Neural cell (in vitro differentiated cells): ENCODE results near the gene IFITM10. TPM values are rescaled to one million over a fixed set of nuclear protein-coding genes. Genes with fewer than 3 reads are reported as not detected.

Source experiments
- H2AFZ ChIP-seq: fragments of 200-600, 300-800 bp; sonication (generic), shearing (Covaris generic); 2 replicates; pipeline ENCODE4 v1.6.0; 2014; ENCODE audit warnings: low read depth, mild to moderate bottlenecking, antibody characterized with exemption, low read length, moderate library complexity
- H3F3A ChIP-seq: fragments of 200-600 bp; shearing (Covaris generic); 2 replicates; pipeline ENCODE4 v1.6.1; 2016; ENCODE audit warnings: mild to moderate bottlenecking, moderate library complexity, mixed read lengths, antibody characterized with exemption, low read length; ENCODE audit not compliant: insufficient read depth, poor library complexity, severe bottlenecking
- H3K27ac ChIP-seq: fragments of 200-600, 300-800 bp; sonication (generic), shearing (Covaris generic); 2 replicates; pipeline ENCODE4 v1.5.1; 2014; ENCODE audit warnings: mild to moderate bottlenecking, low read length, moderate library complexity
- H3K27me3 ChIP-seq: fragments of 300-800, 200-600 bp; sonication (generic), shearing (Covaris generic); 2 replicates; pipeline ENCODE4 v1.6.0; 2014; ENCODE audit warnings: mild to moderate bottlenecking, low read depth, low read length, moderate library complexity; ENCODE audit not compliant: insufficient read depth
- H3K36me3 ChIP-seq: fragments of 300-800, 200-600 bp; sonication (generic), shearing (Covaris generic); 2 replicates; pipeline ENCODE4 v1.5.1; 2014; ENCODE audit warnings: mild to moderate bottlenecking, antibody characterized with exemption, low read length, moderate library complexity; ENCODE audit not compliant: insufficient read depth
- H3K4me2 ChIP-seq: fragments of 300-800, 200-600 bp; sonication (generic), shearing (Covaris generic); 2 replicates; pipeline ENCODE4 v1.6.0; 2014; ENCODE audit warnings: mild to moderate bottlenecking, low read length
- H3K4me3 ChIP-seq: fragments of 300-800, 200-600 bp; sonication (generic), shearing (Covaris generic); 2 replicates; pipeline ENCODE4 v1.5.1; 2014; ENCODE audit warnings: mild to moderate bottlenecking, low read length, moderate library complexity
- H3K79me2 ChIP-seq: fragments of 200-600 bp; shearing (Covaris generic); replicated peaks from 2 replicates; pipeline ENCODE4 v1.6.0; 2014; ENCODE audit warnings: mild to moderate bottlenecking, low read length, moderate library complexity; ENCODE audit not compliant: insufficient read depth
- H3K9ac ChIP-seq: fragments of 300-800, 200-600 bp; sonication (generic), shearing (Covaris generic); 2 replicates; pipeline ENCODE4 v1.6.1; 2016; ENCODE audit warnings: mild to moderate bottlenecking, low read length, mixed read lengths
- H3K9me2 ChIP-seq: fragments of 200-600 bp; shearing (Covaris generic); 2 replicates; pipeline ENCODE4 v1.6.1; 2016; ENCODE audit warnings: mild to moderate bottlenecking, low read length, mixed read lengths; ENCODE audit not compliant: insufficient read depth
- H3K9me3 ChIP-seq: fragments of 200-600, 300-800 bp; sonication (generic), shearing (Covaris generic); 2 replicates; pipeline ENCODE4 v1.6.1; 2016; ENCODE audit warnings: mild to moderate bottlenecking, mixed run types, low read length, moderate library complexity, mixed read lengths
- H4K20me1 ChIP-seq: fragments of 200-600 bp; shearing (Covaris generic); 2 replicates; pipeline ENCODE4 v1.6.1; 2016; ENCODE audit warnings: mild to moderate bottlenecking, mixed run types; ENCODE audit not compliant: insufficient read depth
- EP300 ChIP-seq: fragments of 450-650 bp; conservative IDR thresholded peaks from 2 replicates; pipeline ENCODE4 v1.6.1; 2014; ENCODE audit warnings: antibody characterized with exemption, mild to moderate bottlenecking, moderate library complexity; ENCODE audit not compliant: poor library complexity, severe bottlenecking
- EZH2 ChIP-seq: fragments of 200-600, 300-800 bp; shearing (Covaris generic), sonication (generic); IDR thresholded peaks from 2 replicates; pipeline ENCODE4 v1.6.1; 2014; ENCODE audit warnings: antibody characterized with exemption, low read length, borderline replicate concordance, mild to moderate bottlenecking; ENCODE audit not compliant: insufficient read depth, poor library complexity, severe bottlenecking
- MXI1 ChIP-seq: fragments of 450-650 bp; conservative IDR thresholded peaks from 2 replicates; pipeline ENCODE4 v1.6.1; 2014; ENCODE audit warnings: antibody characterized with exemption, mild to moderate bottlenecking; ENCODE audit not compliant: poor library complexity, severe bottlenecking
- POLR2AphosphoS5 ChIP-seq: IDR thresholded peaks from 2 replicates; pipeline ENCODE4 v1.6.1; 2012
- RAD21 ChIP-seq: fragments of 450-650 bp; conservative IDR thresholded peaks from 2 replicates; pipeline ENCODE4 v1.6.1; 2014; ENCODE audit warnings: antibody characterized with exemption, mild to moderate bottlenecking, moderate library complexity
- SMC3 ChIP-seq: fragments of 450-650 bp; conservative IDR thresholded peaks from 2 replicates; pipeline ENCODE4 v1.6.1; 2014; ENCODE audit warnings: antibody characterized with exemption, mild to moderate bottlenecking, moderate library complexity; ENCODE audit not compliant: poor library complexity
- TAF1 ChIP-seq: IDR thresholded peaks from 2 replicates; pipeline ENCODE4 v1.6.1; 2012; ENCODE audit warnings: low read depth
- polyA plus RNA-seq: library from polyadenylated mRNA; depleted of rRNA; stranded (reverse); fragments of >200 nt; gene quantifications from 2 replicates; pipeline ENCODE4 v1.2.3, GENCODE V29; 2014
- TF ChIP-seq, protein P1 (sequence below): fragments of 450-650 bp; IDR thresholded peaks from 2 replicates; pipeline ENCODE4 v1.5.1; 2014; ENCODE audit warnings: antibody characterized with exemption, mild to moderate bottlenecking, moderate library complexity; ENCODE audit not compliant: poor library complexity, severe bottlenecking
- TF ChIP-seq, protein P2 (sequence below): IDR thresholded peaks from 2 replicates; pipeline ENCODE4 v1.6.1; 2012; ENCODE audit warnings: borderline replicate concordance

The IFITM10 gene
- polyA plus RNA-seq, 1 donor from 2014 or later: 1.1 TPM

- no peaks in the 10 kb centered on the region for H3K9me2 ChIP-seq
- H3K27ac ChIP-seq: no peak overlapping the region
- H3K79me2 ChIP-seq: no peaks in the 10 kb centered on the region
- no peak overlapping the region for H3K9ac ChIP-seq
- no peaks in the 10 kb centered on the region for H3K9me3 ChIP-seq
- H3K4me2 ChIP-seq: no peak overlapping the region
- TF ChIP-seq POLR2AphosphoS5 (no peak), TAF1 (no peak)
- TF ChIP-seq, protein P1, sequence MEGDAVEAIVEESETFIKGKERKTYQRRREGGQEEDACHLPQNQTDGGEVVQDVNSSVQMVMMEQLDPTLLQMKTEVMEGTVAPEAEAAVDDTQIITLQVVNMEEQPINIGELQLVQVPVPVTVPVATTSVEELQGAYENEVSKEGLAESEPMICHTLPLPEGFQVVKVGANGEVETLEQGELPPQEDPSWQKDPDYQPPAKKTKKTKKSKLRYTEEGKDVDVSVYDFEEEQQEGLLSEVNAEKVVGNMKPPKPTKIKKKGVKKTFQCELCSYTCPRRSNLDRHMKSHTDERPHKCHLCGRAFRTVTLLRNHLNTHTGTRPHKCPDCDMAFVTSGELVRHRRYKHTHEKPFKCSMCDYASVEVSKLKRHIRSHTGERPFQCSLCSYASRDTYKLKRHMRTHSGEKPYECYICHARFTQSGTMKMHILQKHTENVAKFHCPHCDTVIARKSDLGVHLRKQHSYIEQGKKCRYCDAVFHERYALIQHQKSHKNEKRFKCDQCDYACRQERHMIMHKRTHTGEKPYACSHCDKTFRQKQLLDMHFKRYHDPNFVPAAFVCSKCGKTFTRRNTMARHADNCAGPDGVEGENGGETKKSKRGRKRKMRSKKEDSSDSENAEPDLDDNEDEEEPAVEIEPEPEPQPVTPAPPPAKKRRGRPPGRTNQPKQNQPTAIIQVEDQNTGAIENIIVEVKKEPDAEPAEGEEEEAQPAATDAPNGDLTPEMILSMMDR: no peak
- no peak overlapping the region for H2AFZ ChIP-seq
- H3K36me3 ChIP-seq: no peaks in the 10 kb centered on the region
- no peaks in the 10 kb centered on the region for H4K20me1 ChIP-seq
- H3K4me3 ChIP-seq: no peak overlapping the region
- H3K27me3 ChIP-seq: peaks cover 12% of the 10 kb centered on the region
- no peaks in the 10 kb centered on the region for H3F3A ChIP-seq
These were observed 7.4 kb downstream of the IFITM10 start for GRCh38 chr11:1742869-1743584.

DNA sequence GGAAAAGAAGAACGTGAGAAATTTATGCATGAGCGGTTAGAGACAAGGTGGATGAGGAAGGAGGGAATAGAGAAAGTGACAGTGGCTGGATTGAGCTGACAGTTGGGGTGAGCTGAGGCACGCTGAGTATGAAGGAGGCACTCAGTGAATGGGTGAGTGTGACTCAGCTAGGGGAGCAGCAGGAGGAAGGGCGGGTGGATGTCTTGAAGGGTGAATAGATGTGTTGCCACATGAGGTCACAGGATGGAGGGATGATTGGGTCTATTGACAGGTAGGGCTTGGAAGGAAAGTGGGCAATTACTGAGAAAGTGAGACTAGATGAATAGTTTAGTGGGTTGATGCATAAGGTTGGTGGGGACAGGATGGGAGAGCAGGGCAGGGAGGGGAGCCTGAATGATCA is 8.0 kb downstream of the IFITM10 start:
- H3K36me3 ChIP-seq: no peaks in the 10 kb centered on the region
- H3K9ac ChIP-seq: no peak overlapping the region
- no peaks in the 10 kb centered on the region for H3K9me3 ChIP-seq
- no peaks in the 10 kb centered on the region for H4K20me1 ChIP-seq
- H3K79me2 ChIP-seq: no peaks in the 10 kb centered on the region
- no peaks in the 10 kb centered on the region for H3F3A ChIP-seq
- H3K4me2 ChIP-seq: no peak overlapping the region
- TF ChIP-seq MXI1 (no peak), EZH2 (no peak), TAF1 (no peak), POLR2AphosphoS5 (no peak), SMC3 (no peak), RAD21 (no peak), EP300 (no peak)
- TF ChIP-seq, protein P2, sequence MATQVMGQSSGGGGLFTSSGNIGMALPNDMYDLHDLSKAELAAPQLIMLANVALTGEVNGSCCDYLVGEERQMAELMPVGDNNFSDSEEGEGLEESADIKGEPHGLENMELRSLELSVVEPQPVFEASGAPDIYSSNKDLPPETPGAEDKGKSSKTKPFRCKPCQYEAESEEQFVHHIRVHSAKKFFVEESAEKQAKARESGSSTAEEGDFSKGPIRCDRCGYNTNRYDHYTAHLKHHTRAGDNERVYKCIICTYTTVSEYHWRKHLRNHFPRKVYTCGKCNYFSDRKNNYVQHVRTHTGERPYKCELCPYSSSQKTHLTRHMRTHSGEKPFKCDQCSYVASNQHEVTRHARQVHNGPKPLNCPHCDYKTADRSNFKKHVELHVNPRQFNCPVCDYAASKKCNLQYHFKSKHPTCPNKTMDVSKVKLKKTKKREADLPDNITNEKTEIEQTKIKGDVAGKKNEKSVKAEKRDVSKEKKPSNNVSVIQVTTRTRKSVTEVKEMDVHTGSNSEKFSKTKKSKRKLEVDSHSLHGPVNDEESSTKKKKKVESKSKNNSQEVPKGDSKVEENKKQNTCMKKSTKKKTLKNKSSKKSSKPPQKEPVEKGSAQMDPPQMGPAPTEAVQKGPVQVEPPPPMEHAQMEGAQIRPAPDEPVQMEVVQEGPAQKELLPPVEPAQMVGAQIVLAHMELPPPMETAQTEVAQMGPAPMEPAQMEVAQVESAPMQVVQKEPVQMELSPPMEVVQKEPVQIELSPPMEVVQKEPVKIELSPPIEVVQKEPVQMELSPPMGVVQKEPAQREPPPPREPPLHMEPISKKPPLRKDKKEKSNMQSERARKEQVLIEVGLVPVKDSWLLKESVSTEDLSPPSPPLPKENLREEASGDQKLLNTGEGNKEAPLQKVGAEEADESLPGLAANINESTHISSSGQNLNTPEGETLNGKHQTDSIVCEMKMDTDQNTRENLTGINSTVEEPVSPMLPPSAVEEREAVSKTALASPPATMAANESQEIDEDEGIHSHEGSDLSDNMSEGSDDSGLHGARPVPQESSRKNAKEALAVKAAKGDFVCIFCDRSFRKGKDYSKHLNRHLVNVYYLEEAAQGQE: no peak
- TF ChIP-seq, protein P1: no peak
- peaks cover 5% of the 10 kb centered on the region for H3K27me3 ChIP-seq
- H3K27ac ChIP-seq: no peak overlapping the region
- H3K4me3 ChIP-seq: no peak overlapping the region
- H2AFZ ChIP-seq: no peak overlapping the region
- no peaks in the 10 kb centered on the region for H3K9me2 ChIP-seq
